ENCODE results near the gene P2RY11.

Gene P2RY11

GRCh38 chr19:10091895-10092641 is 19.4 kb upstream of the P2RY11 start:
- no peak overlapping the region for H3K4me3 ChIP-seq (ENCODE audit: low read length)
- no peak for DNase-seq (ENCODE audit: low read depth, low spot score)

DNA sequence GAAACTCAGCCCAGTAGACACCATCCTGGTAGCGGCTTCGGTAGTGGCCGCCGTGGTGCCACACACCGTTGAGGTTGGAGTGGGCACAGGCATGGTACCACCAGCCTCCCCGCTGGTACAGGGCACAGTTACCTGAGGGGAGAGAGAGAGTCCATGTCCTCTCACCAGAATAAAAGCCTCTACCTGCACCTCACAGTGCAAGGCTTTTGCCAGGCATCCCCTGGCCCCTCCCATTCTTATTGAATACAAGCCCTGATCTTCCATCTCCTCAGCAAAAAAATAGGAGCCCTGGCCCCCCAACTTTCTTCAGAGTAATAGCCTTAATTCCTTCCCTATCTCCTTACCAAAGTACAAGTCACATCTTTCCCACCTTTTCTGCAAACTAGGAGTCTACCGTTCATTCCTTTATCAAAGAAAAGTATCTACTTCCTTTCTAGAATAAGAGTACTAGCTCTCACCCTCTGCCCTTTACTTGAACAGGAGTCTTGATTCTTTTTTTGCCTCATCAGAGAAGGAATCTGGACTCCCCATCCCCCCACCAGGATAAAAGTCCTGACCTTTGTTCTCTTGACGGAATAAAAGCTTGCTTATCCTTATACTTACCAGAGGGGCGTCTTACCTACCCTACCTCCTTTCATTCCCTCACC is 18.7 kb upstream of the P2RY11 start:
- no peak for DNase-seq (ENCODE audit: low read depth, low spot score)
- no peak overlapping the region for H3K4me3 ChIP-seq (ENCODE audit: low read length)

DNA sequence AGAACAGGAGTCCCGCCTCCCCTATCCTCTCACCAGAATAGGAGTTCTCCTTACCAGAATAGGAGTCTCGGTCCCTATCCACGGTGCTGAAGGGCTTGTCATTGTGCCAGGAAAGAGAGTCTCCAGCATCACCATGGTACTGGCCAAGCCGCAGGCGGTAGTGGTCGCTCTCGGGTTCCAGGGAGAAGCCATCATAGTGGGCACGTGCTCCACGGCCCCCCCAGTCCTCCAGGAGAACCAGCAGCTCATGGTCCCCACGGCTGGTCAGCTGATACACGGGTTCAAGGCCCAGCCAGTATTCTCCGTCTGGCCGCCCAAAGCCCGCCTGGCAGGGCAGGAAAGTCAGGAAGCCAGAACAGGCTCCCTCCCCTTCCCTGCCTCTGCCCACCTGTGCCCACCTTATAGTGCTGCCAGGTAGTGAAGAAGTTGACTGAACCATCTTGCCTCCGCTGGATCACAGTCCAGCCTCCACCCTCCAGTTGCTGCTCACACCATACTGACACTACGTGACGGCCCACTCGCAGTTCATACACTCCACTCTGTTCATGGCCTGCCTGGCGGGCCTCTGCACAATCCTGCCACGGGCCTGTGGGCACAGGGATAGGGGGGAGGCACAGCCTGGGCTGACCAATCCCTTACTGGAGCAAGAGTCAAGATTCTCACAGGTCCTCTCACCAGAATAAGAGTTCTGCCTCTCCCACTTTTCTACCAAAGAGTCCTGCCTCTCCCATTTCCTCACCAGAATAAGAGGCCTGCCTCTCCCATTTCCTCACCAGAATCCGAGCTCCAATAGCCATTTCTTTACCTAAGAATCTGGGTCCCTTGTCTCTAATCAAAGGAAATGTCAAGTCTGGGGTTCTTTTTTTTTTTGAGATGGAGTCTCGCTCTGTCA is 18.0 kb upstream of the P2RY11 start:
- H3K4me3 ChIP-seq (ENCODE audit: low read length): no peak overlapping the region
- DNase-seq (ENCODE audit: low read depth, low spot score): no peak

- DNase-seq (ENCODE audit: low read depth, low spot score): no peak
- H3K4me3 ChIP-seq (ENCODE audit: low read length): no peak overlapping the region
These were observed 15.9 kb upstream of the P2RY11 start for GRCh38 chr19:10095622-10095947.

DNA sequence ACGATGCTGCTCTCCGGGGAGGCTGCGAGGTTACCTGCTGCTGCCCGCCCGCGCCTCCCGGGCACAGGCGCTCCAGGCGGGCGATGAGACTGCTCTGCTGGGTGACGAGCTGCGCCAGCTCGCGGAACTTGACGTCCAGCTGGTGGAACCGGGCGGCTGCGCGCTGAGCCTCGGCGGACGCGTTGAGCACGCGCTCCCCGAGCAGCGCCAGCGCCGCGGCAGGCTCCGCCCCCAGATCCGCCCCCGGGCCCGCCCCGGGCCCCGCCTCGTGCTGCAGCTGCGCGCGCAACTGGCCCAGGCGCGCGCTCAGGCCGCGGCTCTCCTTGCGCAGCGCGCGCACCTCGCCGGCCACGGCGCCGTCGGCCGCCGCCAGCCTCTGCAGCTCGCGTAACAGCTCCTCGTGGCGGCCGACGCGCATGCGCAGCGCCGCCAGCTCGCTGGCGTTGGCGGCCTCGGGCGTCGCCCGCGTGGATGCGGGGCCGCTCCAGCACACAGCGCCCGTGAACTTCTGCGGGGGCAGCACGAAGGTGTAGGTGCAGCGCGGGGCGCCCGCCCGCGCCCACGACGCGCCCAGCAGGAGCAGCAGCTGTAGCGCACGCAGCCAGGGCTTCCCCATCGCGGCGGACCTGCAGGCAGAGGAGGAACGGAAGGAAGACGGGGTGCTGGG is 15.4 kb upstream of the P2RY11 start:
- DNase-seq (ENCODE audit: low read depth, low spot score): peak; percentile 80
- peak overlapping the region; percentile 53 for H3K4me3 ChIP-seq (ENCODE audit: low read length)

- H3K4me3 ChIP-seq (ENCODE audit: low read length): peak overlapping the region; percentile 53
These were observed 14.9 kb upstream of the P2RY11 start for GRCh38 chr19:10096615-10096963.

GRCh38 chr19:10100163-10100785 is 11.2 kb upstream of the P2RY11 start:
- H3K4me3 ChIP-seq (ENCODE audit: low read length): no peak overlapping the region
- DNase-seq (ENCODE audit: low read depth, low spot score): no peak

More at GRCh38 chr19:10096615-10096963, 14.9 kb upstream of the P2RY11 start:
- DNase-seq (ENCODE audit: low read depth, low spot score): no peak

- DNase-seq (ENCODE audit: low read depth, low spot score): no peak
- H3K4me3 ChIP-seq (ENCODE audit: low read length): no peak overlapping the region
These were observed 8.7 kb upstream of the P2RY11 start for GRCh38 chr19:10102787-10103236.

GRCh38 chr19:10104130-10104513 is 7.4 kb upstream of the P2RY11 start:
- DNase-seq (ENCODE audit: low read depth, low spot score): no peak
- H3K4me3 ChIP-seq (ENCODE audit: low read length): no peak overlapping the region

- peak overlapping the region; percentile 37 for H3K4me3 ChIP-seq (ENCODE audit: low read length)
- peak; percentile 99 for DNase-seq (ENCODE audit: low read depth, low spot score)
These were observed 6.6 kb upstream of the P2RY11 start for GRCh38 chr19:10104665-10105508.

DNA sequence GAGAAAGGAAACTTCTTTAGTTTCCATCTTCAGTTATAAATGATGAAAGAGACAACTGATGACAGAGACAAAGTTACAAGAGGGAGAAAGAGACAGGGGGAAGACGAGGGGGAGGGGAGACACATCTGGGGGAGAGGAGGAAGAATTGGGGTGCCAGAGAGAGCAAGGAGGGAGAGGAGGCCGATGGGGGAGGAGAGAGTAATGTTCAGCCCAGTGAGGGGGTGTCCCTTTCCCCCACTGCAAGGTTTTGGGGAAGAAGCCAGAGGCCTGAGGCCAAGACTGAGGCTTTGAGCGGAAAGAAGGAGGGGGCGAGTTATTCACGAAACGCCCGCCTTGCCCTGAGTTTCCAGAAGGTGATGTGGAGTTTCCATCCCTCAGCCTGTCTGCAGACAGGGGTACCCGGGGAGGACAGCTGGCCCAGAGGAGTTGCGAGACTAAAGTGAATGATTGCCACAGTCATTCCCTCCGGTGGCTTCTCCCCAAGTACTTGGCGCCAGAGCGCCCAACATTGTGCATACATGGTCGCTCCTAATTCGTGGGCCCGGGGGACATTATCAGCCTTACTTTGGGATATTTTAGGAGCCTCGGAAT is 5.9 kb upstream of the P2RY11 start:
- peak overlapping the region; percentile 32 for H3K4me3 ChIP-seq (ENCODE audit: low read length)
- DNase-seq (ENCODE audit: low read depth, low spot score): no peak

DNA sequence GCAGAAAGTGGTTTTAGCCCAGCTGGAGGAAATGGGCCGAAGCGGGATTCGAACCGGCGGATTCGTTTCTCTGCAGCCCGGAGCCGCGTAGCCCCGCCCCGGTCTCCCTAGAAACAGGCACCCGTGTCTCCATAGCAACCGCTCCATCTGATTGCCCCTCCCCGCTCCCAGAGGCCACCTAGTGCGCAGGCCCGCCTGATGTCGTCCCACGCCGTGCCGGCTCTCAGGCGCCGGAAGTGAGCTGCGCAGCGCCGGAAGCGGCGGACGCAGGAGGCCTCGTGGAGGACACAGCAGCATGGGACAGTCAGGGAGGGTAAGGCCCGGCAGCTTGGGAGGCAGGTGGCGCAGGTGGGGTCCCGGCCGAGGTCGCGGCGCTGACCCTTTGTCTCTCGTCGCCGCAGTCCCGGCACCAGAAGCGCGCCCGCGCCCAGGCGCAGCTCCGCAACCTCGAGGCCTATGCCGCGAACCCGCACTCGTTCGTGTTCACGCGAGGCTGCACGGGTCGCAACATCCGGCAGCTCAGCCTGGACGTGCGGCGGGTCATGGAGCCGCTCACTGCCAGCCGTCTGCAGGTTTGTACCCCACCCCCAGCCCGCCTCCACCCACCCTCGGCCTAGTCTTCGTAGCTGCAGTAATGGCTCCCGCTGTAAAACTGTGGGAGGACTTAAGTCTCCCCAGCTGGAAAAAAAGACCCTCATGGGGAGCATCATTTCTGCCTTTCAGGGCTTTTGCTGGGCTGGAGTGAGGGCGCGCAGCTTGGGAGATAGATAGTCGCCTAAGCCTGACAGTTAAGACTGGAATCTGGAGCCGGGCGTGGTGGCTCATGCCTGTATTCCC is 5.2 kb upstream of the P2RY11 start, which contains the start of gene PPAN:
Gene PPAN, plus strand, starts transcription at position 263 of the 837 bp plus-strand sequence. Its CDS starts 33 bp downstream, at position 296.
- peak within 1 kb of the TSS; percentile 97 for H3K4me3 ChIP-seq (ENCODE audit: low read length)
- peak; percentile 97 for DNase-seq (ENCODE audit: low read depth, low spot score)

- peak overlapping the region; percentile 97 for H3K4me3 ChIP-seq (ENCODE audit: low read length)
- DNase-seq (ENCODE audit: low read depth, low spot score): no peak
These were observed 4.2 kb upstream of the P2RY11 start for GRCh38 chr19:10107254-10107653.

GRCh38 chr19:10107817-10108367 is 3.6 kb upstream of the P2RY11 start:
- peak overlapping the region; percentile 97 for H3K4me3 ChIP-seq (ENCODE audit: low read length)
- DNase-seq (ENCODE audit: low read depth, low spot score): no peak

DNA sequence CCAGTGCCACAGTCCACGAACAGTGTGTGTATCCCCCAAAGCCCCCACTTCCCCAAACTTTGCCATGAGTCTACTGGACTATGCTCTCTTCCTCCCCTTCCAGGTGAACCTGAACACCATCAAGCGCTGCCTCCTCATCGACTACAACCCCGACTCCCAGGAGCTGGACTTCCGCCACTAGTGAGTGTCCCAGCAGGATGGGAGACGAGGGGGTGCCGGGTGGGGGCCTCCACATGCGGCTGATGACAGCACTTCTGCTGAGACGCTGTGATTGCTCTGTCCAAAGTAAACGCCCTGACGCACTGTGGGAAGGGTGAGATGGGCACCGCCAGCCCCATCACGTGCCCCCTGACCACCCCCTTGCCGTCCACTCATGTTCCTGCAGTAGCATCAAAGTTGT is 2.0 kb upstream of the P2RY11 start:
- DNase-seq (ENCODE audit: low read depth, low spot score): no peak
- no peak overlapping the region for H3K4me3 ChIP-seq (ENCODE audit: low read length)

- H3K4me3 ChIP-seq (ENCODE audit: low read length): no peak overlapping the region
These were observed 1.2 kb upstream of the P2RY11 start for GRCh38 chr19:10110076-10110971.

More at GRCh38 chr19:10110076-10110971, 1.2 kb upstream of the P2RY11 start:
- no peak for DNase-seq (ENCODE audit: low read depth, low spot score)
